Right forelimb (tissue), 1 donor: Measurements from ENCODE around the gene HTT.

Experiments used
- DNase-seq: peaks from one replicate; pipeline ENCODE4 v3.0.0-alpha.2; 2018

Gene HTT

GRCh38 chr4:3203971-3204431, 129.5 kb downstream of the HTT start:
- no peak for DNase-seq

- DNase-seq: no peak
Measured at GRCh38 chr4:3205995-3206394, 131.5 kb downstream of the HTT start.

GRCh38 chr4:3206439-3207100, 132.1 kb downstream of the HTT start:
- no peak for DNase-seq

GRCh38 chr4:3207531-3208037, 133.1 kb downstream of the HTT start:
- no peak for DNase-seq

- no peak for DNase-seq
Measured at GRCh38 chr4:3208826-3209225, 134.3 kb downstream of the HTT start.

GRCh38 chr4:3209551-3210325, 135.3 kb downstream of the HTT start:
- DNase-seq: no peak

- no peak for DNase-seq
Measured at GRCh38 chr4:3210467-3210866, 136.0 kb downstream of the HTT start.

GRCh38 chr4:3211866-3212265, 137.4 kb downstream of the HTT start:
- no peak for DNase-seq

GRCh38 chr4:3212391-3213105, 138.1 kb downstream of the HTT start:
- DNase-seq: no peak

GRCh38 chr4:3213106-3213425, 138.6 kb downstream of the HTT start:
- no peak for DNase-seq

- no peak for DNase-seq
Measured at GRCh38 chr4:3213661-3214250, 139.3 kb downstream of the HTT start.

GRCh38 chr4:3215256-3215655, 140.8 kb downstream of the HTT start:
- no peak for DNase-seq

- DNase-seq: no peak
Measured at GRCh38 chr4:3215733-3216132, 141.3 kb downstream of the HTT start.

GRCh38 chr4:3217266-3217665, 142.8 kb downstream of the HTT start:
- no peak for DNase-seq

GRCh38 chr4:3217771-3218170, 143.3 kb downstream of the HTT start:
- no peak for DNase-seq

GRCh38 chr4:3218824-3219760, 144.6 kb downstream of the HTT start:
- DNase-seq: no peak

GRCh38 chr4:3219761-3220475, 145.4 kb downstream of the HTT start:
- no peak for DNase-seq

GRCh38 chr4:3220476-3221183, 146.1 kb downstream of the HTT start:
- no peak for DNase-seq

GRCh38 chr4:3221184-3221494, 146.7 kb downstream of the HTT start:
- no peak for DNase-seq

- no peak for DNase-seq
Measured at GRCh38 chr4:3221996-3222395, 147.5 kb downstream of the HTT start.

- DNase-seq: no peak
Measured at GRCh38 chr4:3223346-3223745, 148.9 kb downstream of the HTT start.
